IPS-NIHi7 (cell line): ENCODE results near the gene TMUB1.

Experiments
- DNase-seq: peaks from one replicate; pipeline ENCODE4 v3.0.0; 2012; ENCODE audit warnings: mixed read lengths; ENCODE audit errors: extremely low spot score

The TMUB1 gene

DNA sequence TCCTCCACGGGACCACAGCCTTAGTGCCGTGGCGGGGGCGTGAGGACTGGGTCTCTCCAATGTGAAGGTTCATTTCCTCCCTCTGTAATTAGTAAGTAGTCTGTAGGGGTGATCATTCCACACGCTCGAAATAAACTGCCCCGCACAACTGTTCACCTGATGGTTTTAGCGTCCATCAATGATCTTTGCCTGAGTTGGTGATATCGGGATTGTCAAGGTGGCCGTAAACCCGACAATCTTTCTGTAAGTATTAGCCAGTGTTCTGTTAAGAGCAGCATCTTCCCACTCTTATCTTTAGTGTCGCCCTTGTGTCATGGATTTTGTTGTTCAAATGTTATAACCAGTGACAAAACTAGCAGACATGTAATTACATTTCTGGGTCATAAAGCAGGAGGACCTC is 20.7 kb upstream of the TMUB1 start:
- DNase-seq: no peak

DNA sequence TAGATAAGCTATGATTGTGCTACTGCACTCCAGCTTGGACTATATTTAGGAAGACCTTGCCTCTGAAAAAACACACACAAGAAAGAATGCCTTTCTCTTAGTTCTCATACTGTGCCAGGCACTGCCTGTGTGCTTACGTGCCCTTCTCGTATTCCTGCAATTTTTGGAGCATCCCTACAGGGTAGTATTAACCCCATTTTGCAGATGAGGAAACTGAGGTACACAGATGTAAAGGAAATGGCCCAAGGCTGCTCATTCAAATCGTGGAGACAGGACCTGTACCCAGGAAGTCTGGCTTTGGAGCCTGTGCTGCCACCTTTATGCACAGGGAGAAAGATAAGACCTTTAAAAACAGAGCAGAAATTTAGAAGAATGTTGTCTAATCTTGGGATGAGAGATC is 19.7 kb upstream of the TMUB1 start:
- DNase-seq: no peak

DNA sequence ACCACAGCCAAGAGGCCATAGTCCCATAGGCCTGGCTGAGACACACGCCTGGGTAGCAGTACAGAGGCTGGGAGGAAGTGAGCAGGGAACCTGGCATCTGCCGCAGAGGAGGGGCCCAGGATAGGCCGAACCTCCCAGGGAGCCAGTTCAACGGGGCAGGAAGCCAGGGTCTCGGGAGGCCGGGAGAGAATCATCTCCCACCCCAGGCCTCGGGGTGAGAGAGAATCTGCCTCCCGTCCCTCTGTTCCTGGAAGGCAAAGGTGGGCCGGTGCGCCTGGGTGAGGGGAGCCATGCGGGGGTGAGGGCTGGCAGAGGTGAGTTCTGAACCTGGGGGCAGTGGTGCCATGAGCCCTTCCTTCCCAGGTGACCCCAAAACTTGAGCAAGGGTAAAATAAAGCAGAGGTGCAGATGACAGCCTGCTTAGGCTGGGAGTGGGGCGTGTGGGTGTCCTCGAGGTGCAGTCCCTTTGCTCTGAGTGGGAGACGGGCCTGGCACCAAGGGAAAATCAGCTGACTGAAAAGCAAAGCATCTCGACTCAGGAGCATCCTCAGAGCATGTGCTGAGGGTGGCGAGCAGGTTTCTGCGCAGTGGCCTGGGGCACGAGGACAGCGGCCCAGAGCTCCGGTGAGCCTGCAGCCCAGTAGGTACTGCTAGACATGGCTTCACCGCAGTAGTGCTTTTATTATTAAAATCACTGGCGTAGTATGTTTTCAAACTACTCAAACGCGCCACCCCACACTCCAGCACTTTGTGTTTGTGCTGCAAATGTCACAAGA is 18.5 kb upstream of the TMUB1 start:
- no peak for DNase-seq

DNA sequence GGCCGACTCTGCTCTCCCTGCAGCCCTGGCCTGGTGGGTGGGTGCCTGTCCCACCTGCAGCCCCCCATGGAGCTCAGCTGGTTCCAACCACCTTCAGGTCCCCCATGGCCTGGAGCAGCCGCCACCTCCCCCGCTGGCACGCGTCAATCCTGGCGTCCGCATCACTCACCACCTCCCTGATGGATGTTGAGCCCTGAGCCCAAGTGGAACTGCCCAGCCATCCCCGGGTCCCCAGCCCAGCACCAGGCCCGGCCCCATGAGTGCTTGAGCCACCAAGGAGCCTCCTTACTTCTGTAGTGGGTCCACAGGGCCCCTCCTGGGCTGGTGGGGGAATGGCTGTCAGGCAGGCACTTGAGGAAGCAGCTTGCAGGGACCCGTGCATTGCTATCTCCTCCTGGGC is 17.6 kb upstream of the TMUB1 start:
- DNase-seq: no peak

DNA sequence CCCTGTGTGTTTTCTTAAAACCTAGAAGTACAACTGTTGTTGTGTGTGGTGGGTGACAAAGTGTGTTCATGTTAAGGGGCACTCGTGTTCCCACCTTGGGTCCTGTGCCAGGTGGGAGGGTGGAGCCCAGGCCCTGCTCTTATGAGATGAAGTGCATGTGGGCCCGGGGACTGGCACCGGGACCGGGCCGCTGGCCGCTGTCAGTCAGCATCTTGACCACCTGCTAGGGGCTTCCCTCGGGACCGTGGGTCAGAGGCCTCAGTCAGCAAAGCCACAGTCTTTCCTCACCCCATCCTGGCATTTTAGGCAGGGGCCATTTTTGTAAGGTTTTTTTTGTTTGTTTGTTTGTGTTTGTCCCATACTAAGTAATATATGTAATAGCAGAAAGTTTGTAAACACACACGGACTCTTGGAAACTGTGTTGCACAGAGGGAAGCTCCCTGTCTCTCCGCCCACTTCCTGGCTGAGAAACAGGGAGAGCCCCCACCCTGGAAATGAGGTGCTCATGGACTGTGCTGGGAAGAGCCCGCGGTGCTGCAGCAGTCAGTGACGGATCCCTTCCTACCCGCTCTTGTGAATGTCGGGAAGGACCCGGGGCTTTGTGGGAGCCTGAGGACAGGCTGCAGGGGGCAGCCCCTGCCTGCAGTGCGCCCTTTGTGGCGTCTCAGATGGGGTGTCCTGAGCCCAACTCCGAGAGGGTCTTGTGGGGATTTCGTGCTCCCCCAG is 16.4 kb upstream of the TMUB1 start:
- DNase-seq: no peak

DNA sequence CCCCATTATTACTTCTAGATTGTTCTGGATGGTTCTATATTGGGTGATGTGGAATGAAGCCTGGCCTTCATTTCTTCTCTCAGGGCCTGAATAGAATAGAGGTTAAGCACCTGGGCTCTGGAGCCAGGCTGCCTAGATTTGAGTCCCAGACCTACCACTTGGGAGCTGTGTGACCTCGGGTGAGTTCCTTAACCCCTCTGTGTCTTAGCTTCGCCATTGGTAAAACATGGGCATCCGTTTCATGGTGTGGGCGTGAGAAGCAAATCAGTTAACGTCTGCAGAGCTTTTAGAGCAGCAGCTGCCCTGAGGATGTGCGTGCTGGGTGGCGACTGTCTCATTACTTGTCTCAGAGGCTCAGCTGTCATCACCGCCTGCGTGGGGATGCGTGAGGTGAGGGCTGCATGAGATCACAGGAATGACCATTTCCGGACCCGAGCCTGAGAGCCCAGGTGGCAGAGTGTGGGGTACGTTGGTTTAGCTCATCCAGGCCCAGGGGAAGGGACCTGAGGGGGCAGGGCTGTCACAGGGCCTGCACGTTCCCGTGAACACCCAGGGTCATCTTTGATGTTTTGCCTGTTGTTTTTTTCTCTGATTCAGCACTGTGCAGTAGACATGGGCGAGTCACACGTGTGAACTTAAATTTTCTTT is 12.7 kb upstream of the TMUB1 start:
- no peak for DNase-seq

DNA sequence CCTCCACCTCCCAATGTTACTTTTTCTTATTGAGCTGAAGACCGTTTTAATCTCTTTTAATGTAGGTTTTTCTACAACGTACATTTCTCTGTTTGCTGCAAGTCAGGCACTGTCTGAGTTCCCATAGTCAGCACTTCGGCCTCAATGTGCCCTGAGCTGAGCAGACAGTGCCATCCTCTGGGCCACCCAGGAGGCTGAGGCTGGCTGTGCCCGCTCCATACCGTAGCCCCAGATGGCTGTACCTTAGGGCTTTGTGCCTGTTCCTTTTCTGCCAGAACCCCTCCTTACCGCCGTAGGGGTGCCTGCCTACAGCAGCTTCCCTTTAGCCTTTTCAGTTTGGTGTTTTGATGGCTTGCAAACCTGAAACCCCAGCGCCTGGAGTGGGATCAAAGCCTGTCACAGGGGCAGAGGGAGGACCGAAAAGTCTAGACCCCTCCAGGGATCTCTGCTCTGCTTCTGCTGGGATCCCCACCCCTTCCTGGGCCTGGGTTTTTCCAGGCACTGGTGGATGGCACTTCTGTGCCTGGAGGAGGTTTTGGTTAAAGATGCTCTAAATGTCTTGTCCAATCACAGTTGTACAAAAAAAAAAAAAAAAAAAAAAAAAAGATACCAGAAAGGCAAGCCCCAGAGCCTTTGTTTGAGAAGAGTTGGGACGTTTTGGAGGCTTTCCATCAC is 12.0 kb upstream of the TMUB1 start:
- DNase-seq: no peak

DNA sequence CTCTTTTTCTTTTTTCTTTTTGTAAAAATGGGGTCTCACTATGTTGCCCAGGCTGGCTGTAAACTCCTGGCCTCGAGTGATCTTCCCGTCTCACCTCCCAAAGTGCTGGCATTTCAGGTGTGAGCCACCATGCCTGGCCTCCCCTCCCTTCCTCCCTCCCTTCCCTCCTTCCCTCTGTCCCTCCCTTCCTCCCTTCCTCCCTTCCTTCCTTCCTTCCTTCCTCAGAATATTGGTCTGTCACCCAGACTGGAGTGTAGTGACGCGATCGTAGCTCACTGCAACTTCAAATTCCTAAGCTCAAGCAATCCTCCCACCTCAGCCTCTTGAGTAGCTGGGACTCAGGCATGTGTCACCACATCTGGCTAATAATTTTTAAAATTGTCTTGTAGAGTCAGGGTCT is 11.4 kb upstream of the TMUB1 start:
- no peak for DNase-seq

DNA sequence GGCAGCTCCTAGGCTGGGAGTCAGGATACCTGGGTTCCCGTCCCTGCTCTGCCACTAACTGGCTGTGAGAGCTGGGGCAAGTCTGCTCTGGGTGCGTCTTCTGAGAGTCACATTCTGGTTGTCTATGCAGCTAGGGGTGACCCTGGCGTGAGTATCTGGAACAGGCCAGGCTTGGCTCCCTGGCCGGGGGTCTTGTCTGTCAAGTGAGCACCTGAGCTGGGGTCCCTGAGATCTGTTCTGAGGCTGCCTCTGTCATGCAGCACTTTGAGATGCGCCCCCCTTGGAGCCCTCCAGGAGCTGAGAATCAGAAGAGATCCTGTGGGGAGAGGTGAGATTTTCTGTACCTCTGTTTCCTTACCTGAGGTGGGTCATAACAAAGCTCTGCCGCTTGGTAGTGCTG is 10.5 kb upstream of the TMUB1 start:
- DNase-seq: no peak

DNA sequence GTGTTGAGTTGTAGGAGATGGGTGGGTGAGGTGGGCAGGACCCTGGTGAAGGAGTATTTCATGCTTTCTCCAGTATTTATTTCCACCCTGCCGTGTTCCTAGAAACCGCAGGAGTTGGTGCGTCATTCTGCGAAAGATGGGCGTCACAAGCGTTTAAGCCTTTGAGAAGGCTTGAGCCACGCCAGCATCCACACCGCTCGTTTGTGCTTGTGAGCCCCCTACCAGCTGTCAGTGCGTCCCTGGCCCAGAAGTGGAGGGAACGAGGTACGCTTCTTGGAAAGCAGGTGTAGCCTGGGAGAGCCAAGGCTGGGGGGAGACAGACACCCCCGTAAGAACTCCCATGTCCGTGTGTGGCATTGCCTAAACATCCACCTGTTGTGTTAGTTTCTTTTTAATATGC is 8.7 kb upstream of the TMUB1 start:
- DNase-seq: no peak

DNA sequence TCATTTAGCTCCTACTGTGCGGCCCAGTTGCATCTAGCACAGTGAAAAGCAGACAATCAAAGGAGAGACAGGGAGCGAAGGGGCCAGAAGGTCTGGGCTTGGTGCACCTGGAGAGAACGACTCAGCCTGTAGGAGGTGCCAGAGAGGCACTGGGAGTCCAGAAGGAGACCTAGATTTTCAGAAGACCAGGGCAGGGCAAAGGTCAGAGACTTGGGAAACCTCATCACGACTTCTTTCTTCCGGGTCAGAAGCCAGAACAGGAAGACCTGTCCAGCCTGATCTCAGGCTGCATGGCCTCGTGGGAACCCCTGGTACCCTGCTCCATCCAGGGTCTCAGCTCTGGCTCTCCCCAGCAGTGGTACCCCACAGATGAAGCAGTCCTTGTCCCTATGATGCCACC is 8.1 kb upstream of the TMUB1 start:
- peak; percentile 68 for DNase-seq

DNA sequence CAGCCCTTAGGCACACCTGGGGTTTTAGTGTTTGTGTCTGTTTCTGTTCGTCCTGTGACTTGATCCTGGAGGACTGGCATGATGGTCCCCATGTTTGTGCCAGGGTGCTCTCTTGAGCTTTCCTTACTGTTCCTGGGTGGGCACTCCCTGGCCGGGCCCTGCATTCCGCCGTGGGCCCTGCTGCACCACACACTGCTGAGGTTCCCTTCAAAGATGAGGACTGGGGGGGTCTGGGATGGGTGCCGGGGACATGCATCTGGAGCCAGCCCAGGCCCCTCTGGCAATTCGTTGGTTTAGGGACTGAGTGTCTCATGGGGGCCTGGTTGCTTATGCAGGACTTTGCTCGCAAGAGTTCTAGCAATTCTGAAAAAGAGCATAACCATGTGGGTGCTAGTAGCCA is 7.7 kb upstream of the TMUB1 start:
- DNase-seq: no peak

DNA sequence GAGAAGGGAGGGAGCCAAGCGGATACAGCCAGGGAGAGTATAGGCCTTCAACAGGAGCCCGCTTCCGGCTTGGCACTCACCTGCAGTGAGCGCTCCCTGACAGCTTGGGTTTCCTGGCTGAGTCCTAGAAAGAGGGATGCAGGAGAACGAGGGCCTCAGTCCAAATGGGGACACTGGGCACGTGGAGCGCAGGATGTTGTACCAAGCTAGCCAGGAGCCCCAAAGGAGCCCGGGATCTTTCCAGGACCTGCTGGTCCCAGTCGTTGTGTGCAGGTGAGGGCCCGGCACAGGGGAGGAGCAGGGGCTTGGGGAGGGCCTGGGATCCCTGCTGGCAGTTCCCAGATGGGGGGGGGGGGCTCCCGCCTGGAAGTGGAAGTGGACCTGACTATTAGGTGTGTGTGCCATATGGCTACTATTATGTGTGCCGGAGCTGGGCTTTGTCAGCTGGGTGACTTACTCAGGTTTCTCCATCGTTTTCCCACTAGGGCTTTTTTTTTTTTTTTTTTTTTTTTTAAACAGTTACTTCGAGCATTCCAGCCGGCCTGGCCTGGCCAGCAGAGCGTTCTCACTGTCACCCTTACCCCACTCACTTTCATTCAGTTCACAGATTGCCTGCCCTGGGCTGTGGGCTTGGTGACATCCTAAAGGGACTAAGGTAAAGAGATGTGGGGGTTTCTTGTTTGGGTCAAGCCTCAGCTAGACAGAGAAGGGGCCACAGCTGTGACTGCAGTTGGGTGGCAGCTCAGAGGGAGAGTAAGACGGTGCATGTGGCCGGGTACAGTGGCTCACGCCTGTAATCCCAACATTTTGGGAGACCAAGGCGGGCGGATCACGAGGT is 6.8 kb upstream of the TMUB1 start:
- no peak for DNase-seq

DNA sequence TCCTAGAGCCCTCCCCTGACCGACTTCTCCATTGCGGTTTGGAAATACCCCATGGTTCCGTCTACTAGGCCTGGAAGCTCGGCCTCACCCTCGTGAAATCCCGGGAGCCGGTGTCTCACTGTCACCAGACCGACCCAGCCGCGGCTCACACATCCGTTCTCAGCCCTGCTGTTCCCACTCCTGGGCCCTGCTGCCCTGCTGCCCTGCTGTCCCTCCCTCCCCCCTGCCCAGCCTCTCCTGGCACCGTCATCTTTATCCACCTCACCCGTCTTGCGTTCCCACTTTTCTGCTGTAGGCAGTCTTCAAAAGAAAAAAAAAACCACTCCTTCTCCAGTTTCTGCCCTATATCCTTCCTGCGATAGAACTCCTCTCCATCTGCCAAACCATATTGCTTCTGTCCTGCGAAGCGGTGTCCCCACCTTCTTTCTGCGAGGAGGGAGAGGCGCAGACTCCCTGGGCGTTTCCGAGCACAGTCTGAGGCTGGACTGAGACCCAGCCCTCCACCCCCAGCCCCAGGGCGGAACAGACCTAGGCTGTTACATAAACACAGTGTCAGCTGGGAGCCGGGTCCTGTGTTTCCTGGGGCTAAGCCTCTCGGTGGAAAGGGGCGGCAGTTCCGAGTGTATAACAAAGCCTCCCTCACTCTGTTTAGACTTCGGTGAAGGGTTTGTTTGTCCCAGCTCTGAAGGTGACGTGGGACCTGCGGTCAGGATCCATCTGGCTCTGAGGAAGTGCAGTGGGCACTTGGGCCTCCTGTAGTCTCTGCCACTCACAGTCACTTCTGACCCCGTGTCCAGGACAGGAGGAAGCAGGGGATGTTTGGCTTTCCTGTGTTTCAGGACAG is 5.8 kb upstream of the TMUB1 start:
- peak; percentile 42 for DNase-seq

DNA sequence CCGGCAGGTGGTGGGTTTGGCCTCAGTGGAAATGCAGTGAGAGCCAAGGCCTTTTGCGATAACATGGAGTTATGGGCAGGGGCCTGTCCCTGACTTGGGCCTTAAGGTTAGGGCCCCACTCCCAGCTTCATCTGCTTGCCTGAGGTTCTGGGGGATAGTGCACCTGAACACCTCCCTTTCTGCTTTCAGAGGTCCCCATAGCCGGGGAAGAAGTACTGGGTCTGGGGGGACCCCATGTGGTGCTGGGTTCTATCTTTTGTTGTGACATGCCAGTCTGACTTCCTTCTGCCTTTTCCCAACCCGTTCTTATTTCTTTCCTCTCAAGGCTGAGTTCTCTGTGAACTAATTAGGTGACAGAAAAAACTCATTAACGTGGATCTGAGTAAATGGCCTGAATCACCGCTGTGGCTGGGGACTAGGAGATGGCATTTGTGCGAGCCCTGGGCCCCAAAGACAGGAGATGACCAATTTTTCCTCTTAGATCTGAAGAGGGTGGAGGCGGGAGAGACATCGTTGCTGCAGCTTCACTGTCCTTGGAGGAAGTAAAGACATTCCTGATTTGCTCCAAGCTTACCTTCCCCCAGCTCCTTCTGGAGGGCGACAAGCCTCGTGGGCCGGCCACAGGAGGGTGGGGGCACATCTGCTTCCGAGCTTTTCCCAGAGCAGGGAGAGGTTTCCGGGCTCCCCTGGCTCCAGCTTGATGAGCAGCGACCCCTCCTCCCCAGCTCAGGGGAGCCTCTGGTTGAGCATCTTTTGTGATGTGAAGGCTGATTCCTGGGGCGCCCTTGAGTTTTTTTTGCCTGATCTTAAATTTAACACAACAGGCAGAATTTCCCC is 4.9 kb upstream of the TMUB1 start:
- DNase-seq: no peak

DNA sequence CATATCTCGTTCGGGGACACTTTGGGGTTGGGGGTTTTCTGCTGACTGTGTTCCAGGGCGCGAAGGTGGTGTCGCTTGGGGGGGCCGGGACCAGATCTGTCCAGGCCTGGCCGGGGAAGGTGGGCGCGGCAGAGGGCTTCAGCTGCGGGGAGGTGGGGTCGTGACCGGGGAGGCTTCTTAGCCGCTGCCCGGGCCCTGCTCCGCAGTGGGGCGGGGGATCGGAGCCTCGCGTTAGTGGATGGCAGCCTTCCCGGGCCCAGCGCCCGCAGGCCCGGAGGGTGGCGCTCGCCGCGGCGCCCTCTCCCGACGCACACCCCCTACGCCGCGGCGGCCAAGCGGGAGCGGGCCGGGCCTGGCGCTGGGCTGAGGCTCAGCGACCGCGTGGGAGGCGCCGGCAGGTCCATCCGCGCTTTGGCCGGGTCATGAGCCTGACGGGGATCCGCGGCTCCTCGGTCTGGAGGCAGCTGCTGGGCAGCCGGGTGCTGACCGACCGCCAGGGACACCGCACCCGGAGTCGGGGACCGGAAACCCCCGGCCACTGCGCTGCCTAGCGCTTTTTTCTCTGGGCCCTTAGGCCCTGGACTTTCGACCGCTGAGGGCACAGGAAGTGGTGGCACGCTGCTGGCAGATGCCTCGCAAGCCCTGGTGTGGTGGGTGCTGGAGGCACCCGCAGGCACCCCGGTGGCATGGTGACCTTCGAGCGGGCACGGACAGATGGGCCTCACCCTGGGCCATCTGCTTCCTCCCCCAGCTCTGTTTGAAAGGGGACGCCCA is 4.1 kb upstream of the TMUB1 start:
- DNase-seq: no peak

DNA sequence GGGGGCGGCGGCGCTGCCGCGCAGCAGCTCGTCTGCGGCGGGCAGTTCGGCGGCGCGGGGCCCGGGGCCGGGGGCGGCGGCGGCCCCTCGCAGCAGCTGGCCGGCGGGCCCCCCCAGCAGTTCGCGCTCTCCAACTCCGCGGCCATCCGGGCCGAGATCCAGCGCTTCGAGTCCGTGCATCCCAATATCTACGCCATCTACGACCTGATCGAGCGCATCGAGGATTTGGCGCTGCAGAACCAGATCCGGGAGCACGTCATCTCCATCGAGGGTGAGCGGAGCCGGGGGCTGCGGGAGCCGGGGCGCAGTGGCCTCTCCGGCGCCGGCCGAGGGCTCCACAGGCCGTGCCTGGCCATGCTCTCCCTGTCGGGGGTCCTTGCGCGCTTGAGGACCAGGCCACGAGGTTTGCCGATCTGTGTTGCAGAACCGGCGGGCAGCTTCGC is 3.5 kb upstream of the TMUB1 start:
- DNase-seq: no peak

DNA sequence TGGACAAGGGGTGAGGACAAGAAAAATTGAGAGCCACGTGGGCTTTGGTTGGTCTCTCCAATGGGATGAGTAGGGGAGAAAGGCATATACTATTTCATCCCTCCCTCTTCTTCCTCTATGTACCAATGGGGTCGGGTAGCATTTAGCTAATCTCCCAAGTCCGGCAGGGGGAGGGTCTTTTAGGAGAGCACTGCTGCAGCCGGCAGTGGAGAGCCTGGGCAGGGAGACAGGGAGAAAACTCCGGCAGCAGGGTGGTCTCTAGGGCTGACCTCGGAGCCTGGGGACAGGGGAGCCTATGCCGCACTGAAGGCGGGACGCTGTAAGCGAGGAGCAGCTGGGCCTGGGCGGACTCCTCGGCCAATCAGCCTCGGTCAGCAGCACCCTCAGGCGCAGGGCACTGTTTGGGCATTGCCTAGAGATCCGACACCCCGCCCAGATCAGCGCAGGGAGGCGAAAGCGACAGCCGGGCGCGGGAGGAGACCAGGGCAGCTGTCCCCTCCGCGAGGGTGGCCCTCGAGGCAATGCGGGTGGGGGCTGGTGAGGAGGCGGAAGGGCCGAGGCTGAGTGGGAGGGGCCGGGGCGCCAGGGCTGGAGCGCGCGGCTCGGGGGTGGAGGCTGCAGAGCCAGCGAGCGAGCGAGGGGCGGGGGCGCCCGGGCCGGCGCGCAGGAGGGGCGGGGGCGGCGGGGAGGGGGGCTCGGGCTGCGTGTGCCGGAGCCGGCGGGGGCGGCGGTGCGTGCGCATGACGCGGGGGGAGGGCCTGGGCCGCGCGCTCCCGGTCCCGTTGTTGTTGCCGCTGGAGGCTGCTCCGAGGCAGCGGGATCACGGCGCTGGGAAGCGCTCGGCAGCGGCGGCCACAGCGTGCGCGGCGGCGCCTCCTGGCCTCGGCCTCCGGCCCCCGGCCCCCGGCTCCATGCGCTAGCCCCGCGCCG is 2.7 kb upstream of the TMUB1 start, which contains the start of gene AGAP3:
Gene AGAP3 (plus strand): TSS at position 785 of the 930 bp plus-strand sequence. CDS start 267 bp downstream, outside the sequence.
- peak; percentile 87 for DNase-seq
